Nephron progenitor cell (in vitro differentiated cells): ENCODE data around the gene SDF4.
A peak's percentile ranks its signal among the peaks of the same experiment; 100 is the strongest.

Source experiments
- DNase-seq: peaks from one replicate; pipeline ENCODE4 v3.0.0; 2021
- H3K27ac Mint-ChIP-seq: 2 replicates; pipeline ENCODE4 v1.8.0; 2021; ENCODE audit warnings: mild to moderate bottlenecking, moderate library complexity, mixed read lengths
- H3K27me3 Mint-ChIP-seq: 2 replicates; pipeline ENCODE4 v1.8.0; 2021; ENCODE audit warnings: mild to moderate bottlenecking, low read depth, mixed read lengths; ENCODE audit not compliant: poor library complexity
- H3K36me3 Mint-ChIP-seq: 2 replicates; pipeline ENCODE4 v1.8.0; 2021; ENCODE audit warnings: low read depth, mixed read lengths
- H3K4me1 Mint-ChIP-seq: 2 replicates; pipeline ENCODE4 v1.8.0; 2021; ENCODE audit warnings: mixed read lengths
- H3K4me3 Mint-ChIP-seq: 2 replicates; pipeline ENCODE4 v1.8.0; 2021; ENCODE audit warnings: mild to moderate bottlenecking, moderate library complexity, mixed read lengths
- H3K9me3 Mint-ChIP-seq: 2 replicates; pipeline ENCODE4 v1.8.0; 2021; ENCODE audit warnings: mild to moderate bottlenecking, moderate library complexity, mixed read lengths
- TF ChIP-seq, protein P1 (sequence below): fragments of 200-600 bp; sonication (generic); IDR thresholded peaks from 2 replicates; pipeline ENCODE4 v1.5.0; 2021; ENCODE audit warnings: antibody characterized with exemption

SDF4 gene, protein sequence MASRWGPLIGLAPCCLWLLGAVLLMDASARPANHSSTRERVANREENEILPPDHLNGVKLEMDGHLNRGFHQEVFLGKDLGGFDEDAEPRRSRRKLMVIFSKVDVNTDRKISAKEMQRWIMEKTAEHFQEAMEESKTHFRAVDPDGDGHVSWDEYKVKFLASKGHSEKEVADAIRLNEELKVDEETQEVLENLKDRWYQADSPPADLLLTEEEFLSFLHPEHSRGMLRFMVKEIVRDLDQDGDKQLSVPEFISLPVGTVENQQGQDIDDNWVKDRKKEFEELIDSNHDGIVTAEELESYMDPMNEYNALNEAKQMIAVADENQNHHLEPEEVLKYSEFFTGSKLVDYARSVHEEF

DNA sequence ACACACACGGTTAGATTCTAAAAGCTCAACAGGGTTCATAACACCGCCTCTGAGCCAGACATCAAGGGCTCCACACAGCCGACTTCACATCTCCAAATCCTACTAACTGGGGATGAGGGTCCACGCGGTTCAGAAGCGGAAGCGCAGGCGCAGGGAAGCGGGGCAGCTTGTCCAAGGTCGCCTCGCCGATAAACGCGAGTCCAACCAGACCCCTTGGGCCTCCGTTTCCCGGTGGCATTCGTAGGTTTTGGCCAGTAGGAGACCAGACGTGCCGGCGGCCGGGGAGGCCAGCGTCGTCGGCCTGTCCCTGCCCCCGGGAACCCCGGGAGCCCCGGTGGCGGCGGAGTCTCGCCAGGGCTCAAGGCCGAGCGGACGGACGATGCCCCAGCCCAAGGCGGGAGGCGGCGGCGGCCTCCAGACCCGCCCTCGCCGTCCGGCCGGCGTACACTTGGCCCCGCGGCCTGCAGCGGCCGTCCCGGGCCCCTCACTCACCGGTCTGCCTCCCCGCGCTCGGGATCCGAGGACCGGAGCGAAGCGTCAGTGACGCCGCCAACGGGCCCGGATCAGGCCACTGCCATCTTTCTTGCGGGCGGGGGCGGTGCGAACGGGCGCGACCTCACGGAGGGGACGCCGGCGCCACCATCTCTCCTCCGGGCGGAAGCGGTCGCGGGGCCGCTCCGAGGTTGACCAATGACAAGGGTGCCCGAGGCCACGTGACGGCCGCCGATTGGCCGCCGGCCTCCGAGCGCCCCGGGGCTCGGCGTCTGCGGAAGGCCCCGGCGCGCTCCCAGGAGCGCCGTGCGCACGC is at the start of gene SDF4:
Gene SDF4, minus strand, starts transcription at position 602 of the 808 bp plus-strand sequence. CDS start 3,229 bp downstream, outside the sequence.
- TF ChIP-seq, protein P1, sequence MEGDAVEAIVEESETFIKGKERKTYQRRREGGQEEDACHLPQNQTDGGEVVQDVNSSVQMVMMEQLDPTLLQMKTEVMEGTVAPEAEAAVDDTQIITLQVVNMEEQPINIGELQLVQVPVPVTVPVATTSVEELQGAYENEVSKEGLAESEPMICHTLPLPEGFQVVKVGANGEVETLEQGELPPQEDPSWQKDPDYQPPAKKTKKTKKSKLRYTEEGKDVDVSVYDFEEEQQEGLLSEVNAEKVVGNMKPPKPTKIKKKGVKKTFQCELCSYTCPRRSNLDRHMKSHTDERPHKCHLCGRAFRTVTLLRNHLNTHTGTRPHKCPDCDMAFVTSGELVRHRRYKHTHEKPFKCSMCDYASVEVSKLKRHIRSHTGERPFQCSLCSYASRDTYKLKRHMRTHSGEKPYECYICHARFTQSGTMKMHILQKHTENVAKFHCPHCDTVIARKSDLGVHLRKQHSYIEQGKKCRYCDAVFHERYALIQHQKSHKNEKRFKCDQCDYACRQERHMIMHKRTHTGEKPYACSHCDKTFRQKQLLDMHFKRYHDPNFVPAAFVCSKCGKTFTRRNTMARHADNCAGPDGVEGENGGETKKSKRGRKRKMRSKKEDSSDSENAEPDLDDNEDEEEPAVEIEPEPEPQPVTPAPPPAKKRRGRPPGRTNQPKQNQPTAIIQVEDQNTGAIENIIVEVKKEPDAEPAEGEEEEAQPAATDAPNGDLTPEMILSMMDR = no peak

DNA sequence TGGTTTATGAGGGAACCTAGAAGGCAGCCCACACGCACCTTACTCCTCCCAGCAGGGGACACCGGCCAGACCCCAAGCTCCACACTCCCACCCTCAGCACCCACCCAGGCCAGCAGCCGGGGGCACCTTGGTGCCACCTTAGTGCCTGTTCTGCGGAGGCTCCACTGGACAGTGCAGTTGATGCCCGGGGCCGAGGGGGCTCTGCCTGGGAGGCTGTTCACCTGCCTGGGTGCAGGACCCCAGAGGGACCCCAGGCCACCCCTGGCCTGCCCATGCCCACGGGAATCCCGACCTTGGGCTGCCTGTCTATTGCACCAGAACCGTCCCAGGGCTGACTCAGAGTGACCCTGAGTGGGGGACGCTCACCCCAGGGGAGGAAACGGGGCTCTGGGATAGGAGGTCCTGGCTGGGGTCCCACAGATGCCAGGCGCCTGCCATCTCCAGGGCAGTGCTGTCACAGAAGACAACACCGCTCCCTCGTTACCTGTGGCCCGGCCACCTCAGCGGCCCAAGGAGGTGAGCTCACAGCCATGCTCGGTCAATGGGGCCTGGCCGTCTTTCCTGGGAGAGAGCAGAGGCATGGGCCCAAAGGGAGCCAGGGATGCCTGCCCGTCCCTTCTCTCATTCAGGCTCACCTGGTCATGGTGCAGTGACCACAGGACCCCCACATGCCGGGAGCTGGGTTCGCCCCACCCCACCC is 49.1 kb upstream of the SDF4 start:
- Mint-ChIP-seq H3K4me3 (no peak overlapping the region), H3K27ac (no peak overlapping the region), H3K27me3 (no peaks in the 10 kb centered on the region), H3K4me1 (peaks cover 15% of the 10 kb centered on the region), H3K36me3 (no peaks in the 10 kb centered on the region), H3K9me3 (no peaks in the 10 kb centered on the region)
- no peak for DNase-seq
- TF ChIP-seq, protein P1 = no peak

More for the DNA sequence above, at the start of gene SDF4:
- Mint-ChIP-seq H3K36me3 (peaks cover 27% of the 10 kb centered on the region), H3K9me3 (peaks cover 4% of the 10 kb centered on the region), H3K4me1 (peaks cover 39% of the 10 kb centered on the region), H3K4me3 (peak within 1 kb of the TSS; percentile 93), H3K27me3 (peaks cover 2% of the 10 kb centered on the region), H3K27ac (peak within 1 kb of the TSS; percentile 95)
- DNase-seq = peak; percentile 96

DNA sequence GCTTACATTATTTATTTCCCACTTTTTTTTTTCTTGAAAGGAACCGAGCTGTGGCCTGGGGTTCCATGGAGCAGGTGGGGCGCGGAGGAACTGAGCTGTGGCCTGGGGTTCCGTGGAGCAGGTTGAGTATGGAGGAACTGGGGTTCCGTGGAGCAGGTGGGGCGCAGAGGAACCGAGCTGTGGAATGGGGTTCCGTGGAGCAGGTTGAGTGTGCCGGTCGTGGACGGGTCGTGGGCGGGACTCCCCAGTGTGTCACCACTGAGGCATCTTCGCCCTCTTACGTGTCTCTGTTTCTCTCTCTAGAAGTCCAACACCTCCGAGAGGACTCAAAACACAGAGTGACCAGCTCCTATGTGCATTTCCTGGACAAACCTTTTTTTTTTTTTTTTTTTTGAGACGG is 47.2 kb upstream of the SDF4 start:
- H3K27ac Mint-ChIP-seq = no peak overlapping the region
- H3K4me3 Mint-ChIP-seq = no peak overlapping the region
- no peaks in the 10 kb centered on the region for H3K36me3 Mint-ChIP-seq
- DNase-seq = no peak
- peaks cover 27% of the 10 kb centered on the region for H3K4me1 Mint-ChIP-seq
- H3K9me3 Mint-ChIP-seq = no peaks in the 10 kb centered on the region
- H3K27me3 Mint-ChIP-seq = no peaks in the 10 kb centered on the region
- TF ChIP-seq, protein P1 = no peak

DNA sequence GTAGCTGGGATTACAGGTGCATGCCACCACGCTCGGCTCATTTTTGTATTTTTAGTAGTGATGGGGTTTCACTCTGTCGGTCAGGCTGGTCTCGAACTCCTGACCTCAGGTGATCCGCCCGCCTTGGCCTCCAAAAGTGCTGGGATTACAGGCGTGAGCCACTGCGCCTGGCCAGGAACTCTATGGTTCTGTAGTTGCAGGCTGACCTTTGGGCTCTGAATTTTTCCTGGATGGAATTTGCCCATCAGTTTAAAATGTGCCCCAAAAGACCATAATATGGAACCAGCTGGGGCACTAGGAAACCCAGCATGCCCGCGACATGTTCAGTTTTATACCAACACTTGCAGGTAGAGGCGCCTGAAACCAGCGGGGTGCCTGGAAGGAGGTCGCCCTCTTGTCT is 46.8 kb upstream of the SDF4 start:
- no peak overlapping the region for H3K4me3 Mint-ChIP-seq
- H3K4me1 Mint-ChIP-seq = peaks cover 26% of the 10 kb centered on the region
- no peak for DNase-seq
- no peak overlapping the region for H3K27ac Mint-ChIP-seq
- TF ChIP-seq, protein P1 = no peak
- no peaks in the 10 kb centered on the region for H3K36me3 Mint-ChIP-seq
- H3K27me3 Mint-ChIP-seq = no peaks in the 10 kb centered on the region
- no peaks in the 10 kb centered on the region for H3K9me3 Mint-ChIP-seq

DNA sequence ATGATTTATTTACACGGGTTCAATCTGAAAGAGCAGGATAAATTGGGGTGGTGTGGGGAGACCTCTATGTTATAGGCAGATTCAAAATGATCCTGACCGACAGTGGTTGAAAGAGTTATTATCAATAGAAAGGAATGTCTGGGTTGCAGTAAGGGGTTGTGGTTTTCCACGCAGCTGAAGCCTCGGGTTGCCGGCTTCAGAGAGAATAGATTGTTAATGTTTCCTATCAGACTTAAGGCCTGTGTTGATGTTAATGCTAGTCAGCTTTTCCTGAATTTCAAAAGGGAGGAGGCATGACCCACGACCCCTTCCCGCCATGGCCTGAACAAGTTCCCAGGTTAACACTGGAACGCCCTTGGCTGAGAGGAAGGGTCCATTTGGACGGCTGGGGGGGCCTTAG is 44.0 kb upstream of the SDF4 start:
- DNase-seq = no peak
- Mint-ChIP-seq H3K36me3 (no peaks in the 10 kb centered on the region), H3K4me1 (peaks cover 37% of the 10 kb centered on the region), H3K9me3 (no peaks in the 10 kb centered on the region), H3K27ac (no peak overlapping the region), H3K27me3 (no peaks in the 10 kb centered on the region), H3K4me3 (peak overlapping the region; percentile 15)
- TF ChIP-seq, protein P1 = no peak
